ENCODE measurements around the gene TXNRD3. TPM values are rescaled to one million over a fixed set of nuclear protein-coding genes. Genes with fewer than 3 reads are reported as not detected.

The TXNRD3 gene
- total RNA-seq, 2 donors from 2014 or later = 10.6 to 13.5 TPM

- Histone ChIP-seq H3K36me3 (replicated peaks in 1 of 2; ENCODE audit: insufficient read depth in 1 of 2, low read depth in 2 of 2) (no peaks in the 10 kb centered on the region), H3K27me3 (no peaks in the 10 kb centered on the region), H3K4me3 (no peak overlapping the region), H3K27ac (no peak overlapping the region), H3K4me1 (no peaks in the 10 kb centered on the region), H3K9me3 (no peaks in the 10 kb centered on the region)
- ATAC-seq = no peak
- no peak for TF ChIP-seq CTCF (IDR thresholded peaks at IDR 0.05)
- TF ChIP-seq POLR2A (IDR thresholded peaks at IDR 0.05) = no peak
- intact Hi-C loops (cut with DNase I) = no loop called here
- WGBS, 2 donors = 41% methylated on average over 3 of the region's 4 CpGs; no CpG with 5 or more reads in 1 of the 2 donors
- no peak for DNase-seq
Observed at GRCh38 chr3:126663257-126663656, 8.3 kb upstream of the TXNRD3 start.

GRCh38 chr3:126661532-126662364 lies 6.8 kb upstream of the TXNRD3 start:
- WGBS, 2 donors = 55 to 66% methylated on average over 11 of the region's 11 CpGs
- ATAC-seq (no peak), DNase-seq (no peak)
- no peak for TF ChIP-seq POLR2A (IDR thresholded peaks at IDR 0.05)
- no peak for TF ChIP-seq CTCF (IDR thresholded peaks at IDR 0.05)
- Histone ChIP-seq H3K4me3 (no peak overlapping the region), H3K27ac (no peak overlapping the region), H3K9me3 (no peaks in the 10 kb centered on the region), H3K4me1 (no peaks in the 10 kb centered on the region), H3K27me3 (no peaks in the 10 kb centered on the region), H3K36me3 (replicated peaks in 1 of 2; ENCODE audit: insufficient read depth in 1 of 2, low read depth in 2 of 2) (no peaks in the 10 kb centered on the region)
- intact Hi-C loops (cut with DNase I) = no loop called here

GRCh38 chr3:126659915-126660886 lies 5.3 kb upstream of the TXNRD3 start:
- intact Hi-C loops (cut with DNase I) = no loop called here

GRCh38 chr3:126658584-126658983 lies 3.7 kb upstream of the TXNRD3 start:
- 90 to 96% methylated on average over 3 of the region's 3 CpGs for WGBS, 2 donors
- no peaks in the 10 kb centered on the region for H3K9me3 ChIP-seq
- H3K4me3 ChIP-seq = no peak overlapping the region
- H3K4me1 ChIP-seq = peaks cover 6% of the 10 kb centered on the region
- TF ChIP-seq POLR2A (IDR thresholded peaks at IDR 0.05) (no peak), CTCF (IDR thresholded peaks at IDR 0.05) (no peak)
- DNase-seq (no peak), ATAC-seq (no peak)
- intact Hi-C loops (cut with DNase I) = no loop called here
- H3K27me3 ChIP-seq = no peaks in the 10 kb centered on the region
- H3K36me3 ChIP-seq (replicated peaks in 1 of 2; ENCODE audit: insufficient read depth in 1 of 2, low read depth in 2 of 2) = no peaks in the 10 kb centered on the region
- H3K27ac ChIP-seq = no peak overlapping the region

More at GRCh38 chr3:126659915-126660886, 5.3 kb upstream of the TXNRD3 start:
- Histone ChIP-seq H3K36me3 (replicated peaks in 1 of 2; ENCODE audit: insufficient read depth in 1 of 2, low read depth in 2 of 2) (no peaks in the 10 kb centered on the region), H3K27ac (no peak overlapping the region), H3K4me1 (peaks cover 4% of the 10 kb centered on the region), H3K4me3 (no peak overlapping the region), H3K27me3 (no peaks in the 10 kb centered on the region), H3K9me3 (no peaks in the 10 kb centered on the region)
- no peak for ATAC-seq
- DNase-seq = no peak
- TF ChIP-seq POLR2A (IDR thresholded peaks at IDR 0.05) = no peak
- no peak for TF ChIP-seq CTCF (IDR thresholded peaks at IDR 0.05)
- WGBS, 2 donors = 34 to 36% methylated on average over 17 to 19 of the region's 19 CpGs
